Panc1 (cell line): ENCODE results near the gene DNAAF3. TPM values are rescaled to one million over a fixed set of nuclear protein-coding genes. Genes with fewer than 3 reads are reported as not detected.
A peak's percentile ranks its signal among the peaks of the same experiment; 100 is the strongest.

Source experiments
- ATAC-seq: fragments of 200-7000 bp; cut with Tn5 transposase; 2 replicates; pipeline ENCODE4 v1.9.1; 2020; ENCODE audit warnings: mild to moderate bottlenecking, moderate library complexity
- BruUV-seq: library from RNA; stranded (reverse); fragments of 400-500 nt; replicated peaks from 2 replicates; lab custom pipeline; 2021; lab: Mats Ljungman, UMichigan
- CTCF ChIA-PET: fragments of 300-600 bp; sonication (Branson Sonifier 250); formaldehyde crosslinking; loops from one replicate; lab custom pipeline; 2022; ENCODE audit warnings: antibody characterized with exemption; lab: Charles Lee
- POLR2A ChIA-PET: fragments of 300-600 bp; sonication (Branson Sonifier 250); formaldehyde crosslinking; loops from one replicate; lab custom pipeline; 2022; ENCODE audit warnings: antibody characterized with exemption; lab: Charles Lee
- DNase-seq: peaks from one replicate; pipeline ENCODE4 v3.0.0-alpha.2; 2010; ENCODE audit warnings: low read depth, low spot score
- H3K27ac ChIP-seq: 2 replicates; pipeline ENCODE4 v1.5.1; 2011; ENCODE audit warnings: mild to moderate bottlenecking, low read length, inconsistent platforms
- H3K27me3 ChIP-seq: fragments of 200-500 bp; sonication (Bioruptor generic); 2 replicates; pipeline ENCODE4 v1.6.0; 2014; ENCODE audit warnings: low read length, inconsistent platforms; ENCODE audit not compliant: control insufficient read depth, insufficient read depth
- H3K36me3 ChIP-seq: fragments of 200-500 bp; sonication (Bioruptor generic); 2 replicates; pipeline ENCODE4 v1.5.1; 2014; ENCODE audit warnings: inconsistent platforms, mild to moderate bottlenecking, low read length, moderate library complexity; ENCODE audit not compliant: control insufficient read depth, insufficient read depth
- H3K4me1 ChIP-seq: 2 replicates; pipeline ENCODE4 v1.5.1; 2011; ENCODE audit warnings: inconsistent platforms, mild to moderate bottlenecking, low read length, moderate library complexity; ENCODE audit not compliant: control insufficient read depth, insufficient read depth
- H3K4me3 ChIP-seq, 2 experiments: 2 replicates each; pipeline ENCODE4 v1.5.1; 2011 to 2012; ENCODE audit warnings: low read depth in 2 of 2, low read length in 2 of 2, mild to moderate bottlenecking in 2 of 2, inconsistent platforms in 1 of 2, moderate library complexity in 1 of 2
- H3K9me3 ChIP-seq: fragments of 200-500 bp; sonication (Bioruptor generic); 2 replicates; pipeline ENCODE4 v1.5.1; 2014; ENCODE audit warnings: low read depth, mild to moderate bottlenecking, inconsistent platforms, low read length, moderate library complexity; ENCODE audit not compliant: control insufficient read depth, insufficient read depth
- CTCF ChIP-seq: fragments of 450-650 bp; IDR thresholded peaks from 2 replicates; pipeline ENCODE4 v1.5.1; 2017; ENCODE audit warnings: mild to moderate bottlenecking
- POLR2AphosphoS5 ChIP-seq: IDR thresholded peaks from 2 replicates; pipeline ENCODE4 v1.6.1; 2012; ENCODE audit warnings: mild to moderate bottlenecking, low read depth, low read length, moderate library complexity
- REST ChIP-seq, 2 experiments: IDR thresholded peaks; 2 replicates each; pipeline ENCODE4 v1.6.1; 2011 to 2012; ENCODE audit warnings: low read depth in 2 of 2, control low read depth in 1 of 2, low read length in 1 of 2, mild to moderate bottlenecking in 1 of 2, moderate library complexity in 1 of 2; ENCODE audit not compliant: insufficient read depth in 1 of 2
- SIN3A ChIP-seq: IDR thresholded peaks from 2 replicates; pipeline ENCODE4 v1.6.1; 2012; ENCODE audit warnings: low read depth, mild to moderate bottlenecking, low read length, moderate library complexity, borderline replicate concordance; ENCODE audit not compliant: insufficient read depth
- TCF7L2 ChIP-seq: IDR thresholded peaks from 2 replicates; pipeline ENCODE4 v1.6.1; 2011; ENCODE audit warnings: mild to moderate bottlenecking, low read depth, low read length, inconsistent platforms
- in situ Hi-C: cut with HindIII; loops from 2 replicates; pipeline ENCODE4 v1.10.0; 2016; ENCODE audit warnings: low sequenced_read_pairs, low pct_unique_long_range_greater_than_20kb
- intact Hi-C: fragments of 100-400 bp; cut with micrococcal nuclease; formaldehyde crosslinking; loops from one replicate; pipeline ENCODE4 v1.10.0; 2022; ENCODE audit not compliant: unreplicated experiment
- total RNA-seq: library from RNA; stranded (reverse); gene quantifications from one replicate; pipeline ENCODE4 v1.2.1, GENCODE V29; 2021; ENCODE audit not compliant: unreplicated experiment

DNAAF3 gene
- total RNA-seq, 1 experiment from 2014 or later: 12.4 TPM

GRCh38 chr19:55158423-55158822 lies 8.0 kb downstream of the DNAAF3 start:
- TF ChIP-seq POLR2AphosphoS5: no peak
- TF ChIP-seq TCF7L2: no peak
- TF ChIP-seq REST (IDR thresholded peaks at IDR 0.05; ENCODE audit: insufficient read depth in 1 of 2, low read depth in 2 of 2, low read length in 1 of 2): peak; percentile 55 to 68; a peak in 3 of 4 replicates
- TF ChIP-seq SIN3A: no peak
- no peak for TF ChIP-seq CTCF
- in situ Hi-C loops: no loop called here
- no TSS peak for BruUV-seq
- Histone ChIP-seq H3K4me3 (no peak overlapping the region), H3K27me3 (no peaks in the 10 kb centered on the region), H3K4me1 (peaks cover 8% of the 10 kb centered on the region; the same call in 1 of the 2 replicates), H3K9me3 (no peaks in the 10 kb centered on the region), H3K27ac (no peak overlapping the region; the same call in 1 of the 2 replicates), H3K36me3 (no peaks in the 10 kb centered on the region)
- DNase-seq (no peak), ATAC-seq (no peak)
- intact Hi-C loops: no loop called here
- POLR2A ChIA-PET: interaction anchor here (0.7 kb wide), 1 partner anchor 42 kb away, joined by 9 read pairs; no protein-coding TSS in a partner anchor
- CTCF ChIA-PET: no interaction called here

GRCh38 chr19:55157064-55157908 lies 9.1 kb downstream of the DNAAF3 start, which contains the start of gene TNNI3:
TSS of gene TNNI3 (minus strand) at chr19:55157732. CDS start at chr19:55157589, 143 bp downstream.
- intact Hi-C loops (no loop called here), in situ Hi-C loops (no loop called here)
- H3K9me3 ChIP-seq: no peaks in the 10 kb centered on the region
- ChIA-PET CTCF (no interaction called here), POLR2A (no interaction called here)
- BruUV-seq: no TSS peak
- H3K4me1 ChIP-seq: peaks cover 8% of the 10 kb centered on the region; the same call in 1 of the 2 replicates
- H3K36me3 ChIP-seq: no peaks in the 10 kb centered on the region
- DNase-seq (no peak), ATAC-seq (no peak)
- H3K4me3 ChIP-seq: peak within 1 kb of the TSS; percentile 55 to 71
- TF ChIP-seq SIN3A (no peak), CTCF (no peak), REST (IDR thresholded peaks at IDR 0.05; ENCODE audit: insufficient read depth in 1 of 2, low read depth in 2 of 2, low read length in 1 of 2) (no peak), POLR2AphosphoS5 (no peak), TCF7L2 (no peak)
- H3K27me3 ChIP-seq: no peaks in the 10 kb centered on the region
- H3K27ac ChIP-seq: peak within 1 kb of the TSS; percentile 62; the same call in 1 of the 2 replicates
